Ectodermal cell (in vitro differentiated cells): ENCODE data around the gene FAM174B.

Experiments
- H3K27ac ChIP-seq: 2 replicates; pipeline ENCODE4 v1.7.0; 2013; ENCODE audit warnings: mild to moderate bottlenecking, low read depth, low read length; ENCODE audit not compliant: insufficient read depth, poor library complexity, severe bottlenecking
- H3K27me3 ChIP-seq: 2 replicates; pipeline ENCODE4 v1.7.0; 2013; ENCODE audit warnings: mild to moderate bottlenecking, low read length; ENCODE audit not compliant: insufficient read depth, control insufficient read depth, poor library complexity, severe bottlenecking
- H3K36me3 ChIP-seq: one replicate; pipeline ENCODE4 v1.7.0; 2013; ENCODE audit warnings: low read length; ENCODE audit not compliant: control insufficient read depth, insufficient read depth
- H3K4me1 ChIP-seq: one replicate; pipeline ENCODE4 v1.7.0; 2013; ENCODE audit warnings: low read length; ENCODE audit not compliant: control insufficient read depth, insufficient read depth
- H3K4me3 ChIP-seq: 2 replicates; pipeline ENCODE4 v1.7.0; 2013; ENCODE audit warnings: low read depth, low read length, control low read depth; ENCODE audit not compliant: insufficient read depth
- H3K9me3 ChIP-seq: 2 replicates; pipeline ENCODE4 v1.7.0; 2013; ENCODE audit warnings: mild to moderate bottlenecking, low read length, moderate library complexity; ENCODE audit not compliant: control insufficient read depth
- WGBS, 2 experiments: methylation state at CpG; one replicate each; pipeline ENCODE4 v1.1.7; 2013; ENCODE audit warnings: missing lambda C conversion rate in 2 of 2; 5-methylcytosine and 5-hydroxymethylcytosine counted together

Gene FAM174B

GRCh38 chr15:92643849-92644815 is 11.4 kb downstream of the FAM174B start:
- 85 to 87% methylated on average over 13 of the region's 13 CpGs for WGBS, 2 experiments
- Histone ChIP-seq H3K27ac (no peak overlapping the region), H3K27me3 (no peaks in the 10 kb centered on the region), H3K4me3 (no peak overlapping the region), H3K4me1 (peaks cover 33% of the 10 kb centered on the region), H3K36me3 (no peaks in the 10 kb centered on the region), H3K9me3 (no peaks in the 10 kb centered on the region)

DNA sequence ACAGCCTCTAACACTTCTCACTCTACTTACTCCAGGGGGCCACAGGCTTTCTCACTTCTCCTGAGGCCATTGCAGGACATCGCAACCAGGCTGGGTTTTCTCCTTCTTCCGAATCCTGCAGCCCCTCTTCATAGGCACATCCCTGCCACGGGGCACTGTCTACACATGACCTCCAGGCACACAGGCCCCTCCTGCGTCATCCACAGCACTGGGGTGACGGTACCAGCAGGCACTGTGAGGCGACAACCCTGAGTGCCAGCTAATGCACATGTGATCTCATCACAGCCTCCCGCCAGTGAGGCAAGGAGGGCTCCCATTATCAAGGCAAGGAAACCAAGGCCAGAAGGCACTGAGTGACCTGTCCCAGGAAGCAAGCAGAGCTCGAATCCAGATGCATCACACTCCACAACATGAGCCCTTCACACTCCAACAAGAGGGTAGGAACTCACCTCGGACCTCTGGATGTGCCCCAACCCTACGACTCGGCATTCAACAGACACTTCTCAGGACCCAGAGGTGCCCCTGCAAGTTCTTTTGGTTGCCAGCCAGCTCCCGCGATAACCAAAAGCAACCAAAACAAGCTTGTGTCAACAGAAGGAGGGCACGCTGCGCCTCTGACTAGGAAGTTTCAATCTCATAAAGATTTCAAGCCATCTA is 16.7 kb downstream of the FAM174B start:
- 91% methylated on average over 15 of the region's 15 CpGs for WGBS, 2 experiments
- no peaks in the 10 kb centered on the region for H3K9me3 ChIP-seq
- H3K27me3 ChIP-seq, result no peaks in the 10 kb centered on the region
- H3K27ac ChIP-seq, result no peak overlapping the region
- peaks cover 14% of the 10 kb centered on the region for H3K4me1 ChIP-seq
- no peaks in the 10 kb centered on the region for H3K36me3 ChIP-seq
- no peak overlapping the region for H3K4me3 ChIP-seq

GRCh38 chr15:92638291-92638708 is 17.3 kb downstream of the FAM174B start:
- Histone ChIP-seq H3K4me3 (no peak overlapping the region), H3K27me3 (no peaks in the 10 kb centered on the region), H3K36me3 (no peaks in the 10 kb centered on the region), H3K4me1 (peaks cover 14% of the 10 kb centered on the region), H3K27ac (no peak overlapping the region), H3K9me3 (no peaks in the 10 kb centered on the region)
- 83 to 84% methylated on average over 9 of the region's 9 CpGs for WGBS, 2 experiments

DNA sequence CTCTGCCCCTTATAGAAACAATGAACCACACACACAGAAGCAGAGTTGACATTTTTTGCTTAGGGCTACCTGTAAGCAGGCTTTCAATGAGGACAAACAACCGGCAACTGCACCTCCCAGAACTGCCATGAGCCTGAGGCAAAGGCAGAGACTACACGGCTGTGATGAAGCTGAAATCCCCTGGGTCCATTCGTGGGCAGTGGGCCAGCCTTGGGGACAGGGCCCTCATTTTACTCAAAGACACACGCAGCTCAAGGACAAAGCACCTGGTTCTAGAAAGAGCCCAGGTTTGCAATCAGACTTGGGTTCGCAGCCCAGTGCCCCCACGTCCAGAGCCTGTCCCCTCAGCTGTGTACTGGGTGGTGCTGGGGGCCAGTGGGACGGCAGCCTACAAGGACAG is 17.9 kb downstream of the FAM174B start:
- Histone ChIP-seq H3K36me3 (no peaks in the 10 kb centered on the region), H3K9me3 (no peaks in the 10 kb centered on the region), H3K27me3 (no peaks in the 10 kb centered on the region), H3K4me1 (peaks cover 14% of the 10 kb centered on the region), H3K27ac (no peak overlapping the region), H3K4me3 (no peak overlapping the region)
- WGBS, 2 experiments, result 72 to 75% methylated on average over 7 of the region's 7 CpGs

DNA sequence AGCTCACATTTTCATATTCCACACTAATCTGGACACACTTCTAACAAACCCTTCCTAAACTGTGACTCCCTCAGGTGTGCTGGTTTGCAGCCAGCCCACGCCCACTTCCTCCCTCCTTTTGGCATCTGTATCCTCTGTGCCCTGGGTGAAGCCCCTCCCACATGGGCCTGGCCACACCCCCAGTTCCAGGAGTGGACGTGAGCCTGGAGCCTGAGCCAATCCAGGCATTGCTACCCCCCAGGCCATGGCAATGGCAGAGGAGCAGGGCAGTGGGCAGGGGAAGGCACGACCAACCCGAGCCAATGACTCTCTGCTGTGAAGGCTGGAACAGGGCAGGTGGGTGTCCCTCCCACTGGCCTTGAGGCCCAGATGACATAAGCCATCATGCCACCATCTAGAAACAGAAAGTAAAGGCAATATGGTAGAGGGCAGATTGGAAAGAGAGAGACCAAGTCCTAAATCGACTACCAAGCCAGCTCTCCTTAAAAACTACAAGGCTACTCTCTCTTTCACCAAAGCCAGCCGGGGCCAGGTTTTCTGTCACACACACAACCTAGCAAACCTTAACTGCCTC is 18.6 kb downstream of the FAM174B start:
- Histone ChIP-seq H3K27ac (no peak overlapping the region), H3K4me1 (peaks cover 14% of the 10 kb centered on the region), H3K27me3 (no peaks in the 10 kb centered on the region), H3K4me3 (no peak overlapping the region), H3K36me3 (no peaks in the 10 kb centered on the region), H3K9me3 (no peaks in the 10 kb centered on the region)
- WGBS, 2 experiments, result 91% methylated on average over 6 of the region's 6 CpGs

GRCh38 chr15:92636401-92636907 is 19.1 kb downstream of the FAM174B start:
- no peak overlapping the region for H3K27ac ChIP-seq
- no peaks in the 10 kb centered on the region for H3K36me3 ChIP-seq
- H3K4me1 ChIP-seq, result peaks cover 14% of the 10 kb centered on the region
- no peak overlapping the region for H3K4me3 ChIP-seq
- H3K27me3 ChIP-seq, result no peaks in the 10 kb centered on the region
- WGBS, 2 experiments, result 96 to 97% methylated on average over 12 of the region's 12 CpGs
- no peaks in the 10 kb centered on the region for H3K9me3 ChIP-seq

DNA sequence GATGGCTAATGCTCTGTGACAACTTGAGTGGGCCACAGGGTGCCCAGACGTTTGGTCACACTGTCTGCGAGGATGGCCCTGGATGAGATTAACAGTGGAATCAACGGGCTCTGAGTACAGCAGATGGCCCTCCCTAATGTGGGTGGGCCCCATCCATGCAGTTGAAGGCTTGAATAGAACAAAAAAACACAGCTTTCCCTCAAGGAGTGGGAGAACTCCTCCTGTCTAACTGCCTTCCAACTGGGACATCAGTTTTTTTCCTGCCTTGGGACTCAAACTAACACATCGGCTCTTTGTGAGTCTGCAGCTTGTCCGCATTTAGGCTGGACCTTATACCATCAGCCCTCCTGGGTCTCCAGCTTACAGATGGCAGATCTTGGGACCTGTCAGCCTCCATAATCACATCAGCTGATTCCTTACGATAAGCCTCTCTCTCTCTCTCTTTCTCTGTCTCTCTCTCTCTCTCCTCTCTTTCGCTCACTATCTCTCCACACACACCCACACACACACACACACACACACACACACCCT is 20.8 kb downstream of the FAM174B start:
- Histone ChIP-seq H3K36me3 (no peaks in the 10 kb centered on the region), H3K9me3 (no peaks in the 10 kb centered on the region), H3K4me1 (peaks cover 14% of the 10 kb centered on the region), H3K27ac (no peak overlapping the region), H3K4me3 (no peak overlapping the region), H3K27me3 (no peaks in the 10 kb centered on the region)
- WGBS, 2 experiments, result 77% methylated on average over 7 of the region's 7 CpGs

- WGBS, 2 experiments, result 84 to 88% methylated on average over 4 of the region's 4 CpGs
- H3K4me3 ChIP-seq, result no peak overlapping the region
- peaks cover 6% of the 10 kb centered on the region for H3K36me3 ChIP-seq
- H3K4me1 ChIP-seq, result peaks cover 14% of the 10 kb centered on the region
- H3K9me3 ChIP-seq, result no peaks in the 10 kb centered on the region
- no peaks in the 10 kb centered on the region for H3K27me3 ChIP-seq
- H3K27ac ChIP-seq, result no peak overlapping the region
These were observed 21.5 kb downstream of the FAM174B start for GRCh38 chr15:92634060-92634459.

- H3K4me3 ChIP-seq, result no peak overlapping the region
- no peaks in the 10 kb centered on the region for H3K27me3 ChIP-seq
- H3K4me1 ChIP-seq, result peaks cover 14% of the 10 kb centered on the region
- H3K36me3 ChIP-seq, result peaks cover 6% of the 10 kb centered on the region
- 92 to 94% methylated on average over 6 of the region's 6 CpGs for WGBS, 2 experiments
- no peaks in the 10 kb centered on the region for H3K9me3 ChIP-seq
- no peak overlapping the region for H3K27ac ChIP-seq
These were observed 22.2 kb downstream of the FAM174B start for GRCh38 chr15:92633418-92633817.

GRCh38 chr15:92633001-92633400 is 22.6 kb downstream of the FAM174B start:
- Histone ChIP-seq H3K4me3 (no peak overlapping the region), H3K9me3 (no peaks in the 10 kb centered on the region), H3K4me1 (peaks cover 14% of the 10 kb centered on the region), H3K27me3 (no peaks in the 10 kb centered on the region), H3K27ac (no peak overlapping the region), H3K36me3 (peaks cover 6% of the 10 kb centered on the region)
- 97% methylated on average over 8 of the region's 8 CpGs for WGBS, 2 experiments
